ENCODE results near the gene POU4F2.
"Not testable (repeated sequence)": the region's sequence is repeated elsewhere in the genome, so short reads cannot be mapped to it uniquely, and the experiment has no call there.

The POU4F2 gene

DNA sequence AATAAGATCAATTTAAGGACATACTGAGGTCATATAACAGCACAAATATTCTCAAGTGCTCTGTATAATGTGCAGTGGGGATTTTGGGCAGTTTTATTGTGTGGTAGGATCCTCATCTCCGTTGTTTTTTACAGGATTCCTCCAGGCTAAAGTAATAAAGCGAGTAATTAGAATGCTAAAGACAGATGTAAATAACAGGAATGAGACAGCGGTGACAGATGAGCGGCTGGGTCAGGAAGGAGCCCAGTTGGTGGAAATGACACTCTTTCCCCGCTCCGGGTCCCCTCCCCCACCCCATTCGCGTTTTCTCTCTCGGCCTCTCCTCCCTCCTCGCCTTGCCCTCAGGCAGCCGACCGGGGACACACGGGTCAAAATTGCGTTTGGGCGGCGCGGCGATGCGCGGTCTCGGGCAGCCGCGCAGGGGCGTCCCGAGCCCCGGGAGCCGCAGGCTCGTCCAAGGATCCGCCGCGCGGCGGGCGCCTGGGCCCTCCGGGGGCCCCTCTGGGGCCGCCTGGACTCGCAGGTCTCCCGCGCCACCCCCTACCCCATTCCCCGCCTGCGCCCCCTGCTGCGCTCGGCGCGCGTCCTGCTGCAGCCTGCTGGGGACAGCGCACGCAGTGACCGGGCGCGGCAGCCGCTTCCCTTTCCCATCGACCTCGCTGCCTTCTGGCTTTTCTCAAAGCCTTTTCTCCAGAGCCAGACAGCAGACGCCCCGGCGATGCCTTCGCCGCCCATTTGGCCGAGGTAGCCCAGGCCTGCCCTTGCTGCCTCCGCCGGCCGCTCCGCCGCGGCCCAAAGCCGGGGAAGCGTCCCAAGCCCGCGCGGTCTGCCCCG, 16.2 kb downstream of the POU4F2 start:
- in situ Hi-C loops (cut with HindIII; ENCODE audit: low sequenced_read_pairs): no loop called here

DNA sequence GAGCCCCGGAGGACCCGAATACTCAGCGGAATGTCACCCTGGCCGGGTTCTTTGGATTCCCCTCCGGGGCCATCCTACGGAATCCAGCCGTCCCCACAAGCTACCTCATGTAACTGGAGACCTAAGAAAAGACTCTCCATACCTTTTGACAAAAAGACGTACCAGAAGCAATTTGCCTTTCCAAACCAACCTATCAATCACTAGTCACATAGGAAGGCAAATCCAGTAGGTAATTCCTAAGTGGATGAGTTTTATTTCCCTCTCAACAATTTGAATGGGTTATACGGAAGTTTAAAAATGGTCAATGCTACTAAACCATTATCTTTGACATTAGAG, 16.8 kb downstream of the POU4F2 start:
- in situ Hi-C loops (cut with HindIII; ENCODE audit: low sequenced_read_pairs): no loop called here

DNA sequence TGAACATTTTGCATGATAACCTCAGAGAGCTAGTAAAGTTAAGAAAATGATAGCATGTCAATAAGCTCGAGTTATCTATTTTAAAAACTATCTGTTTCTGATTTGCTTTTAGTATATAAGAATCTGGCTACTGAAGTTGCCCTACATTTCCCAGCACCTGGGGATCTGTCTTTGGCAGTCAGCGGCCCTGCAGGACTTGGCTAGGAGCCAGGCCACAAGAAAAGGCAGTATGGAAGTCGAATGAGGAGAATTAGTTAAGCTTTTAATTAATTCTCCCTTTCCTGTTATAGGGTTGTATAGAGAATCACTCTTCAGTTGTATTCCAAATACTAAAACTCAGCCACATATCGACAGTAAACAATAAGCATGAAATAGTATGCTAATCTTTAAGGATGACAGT, 22.7 kb downstream of the POU4F2 start:
- in situ Hi-C loops (cut with HindIII; ENCODE audit: low sequenced_read_pairs): no loop called here

- in situ Hi-C loops (cut with HindIII; ENCODE audit: low sequenced_read_pairs): not testable (repeated sequence)
Observed at GRCh38 chr4:146663968-146664311, 25.2 kb downstream of the POU4F2 start.

DNA sequence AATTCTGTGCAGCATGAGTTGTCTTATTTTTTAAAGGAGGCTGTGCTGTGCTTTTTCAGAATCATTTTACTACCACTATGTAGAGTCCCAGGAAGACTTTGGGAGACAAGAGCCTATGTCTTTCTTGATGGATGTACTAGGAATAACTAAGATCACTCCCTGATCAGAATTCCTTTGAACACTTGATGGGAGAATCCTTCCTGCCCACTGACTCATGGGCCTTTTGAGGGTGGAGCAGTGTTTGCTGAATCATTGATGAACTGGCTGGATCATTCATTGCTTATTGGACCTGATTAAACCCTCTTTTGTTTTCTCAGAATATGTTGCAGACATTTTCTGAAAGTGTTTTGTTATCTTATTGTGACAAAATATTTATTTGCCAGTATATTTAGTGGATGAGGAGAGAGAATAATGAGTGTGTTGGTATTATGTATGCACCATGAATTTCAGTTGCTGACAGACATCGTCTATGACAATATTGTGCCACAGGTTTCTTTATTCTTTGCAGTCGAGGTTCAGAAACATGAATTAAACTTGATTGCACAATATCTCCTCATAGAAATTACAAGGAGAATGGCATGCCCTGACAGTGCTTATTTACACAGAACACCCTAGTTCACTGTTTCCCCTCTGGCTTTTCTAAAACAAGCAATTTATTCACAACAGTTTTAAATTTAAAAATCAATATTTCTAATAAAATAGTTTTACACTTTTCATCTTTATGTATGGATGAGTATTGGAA, 36.3 kb downstream of the POU4F2 start:
- in situ Hi-C loops (cut with HindIII; ENCODE audit: low sequenced_read_pairs): no loop called here
